SU-DHL-6 (cell line): ENCODE results near the gene NCOA1.
"Not testable (repeated sequence)": the region's sequence is repeated elsewhere in the genome, so short reads cannot be mapped to it uniquely, and the experiment has no call there.

Source experiments
- H2AFZ ChIP-seq: fragments of 200-600 bp; sonication (generic); 2 replicates; pipeline ENCODE4 v1.6.1; 2014; ENCODE audit warnings: low read depth, mild to moderate bottlenecking, moderate library complexity, mixed read lengths, antibody characterized with exemption, low read length; ENCODE audit not compliant: severe bottlenecking
- H3F3A ChIP-seq: fragments of 200-600 bp; shearing (Covaris generic); 2 replicates; pipeline ENCODE4 v1.6.0; 2016; ENCODE audit warnings: antibody characterized with exemption, mild to moderate bottlenecking; ENCODE audit not compliant: insufficient read depth
- H3K27ac ChIP-seq: fragments of 200-600 bp; sonication (generic); 2 replicates; pipeline ENCODE4 v1.5.1; 2016; ENCODE audit warnings: low read depth, mild to moderate bottlenecking, low read length, moderate library complexity, mixed read lengths
- H3K27me3 ChIP-seq: fragments of 200-600 bp; sonication (generic), shearing (Covaris generic); 2 replicates; pipeline ENCODE4 v1.6.0; 2014; ENCODE audit warnings: mild to moderate bottlenecking, low read length
- H3K36me3 ChIP-seq: fragments of 200-600 bp; sonication (generic); 2 replicates; pipeline ENCODE4 v1.6.1; 2014; ENCODE audit warnings: mild to moderate bottlenecking, low read length, mixed read lengths
- H3K4me2 ChIP-seq: fragments of 300-600, 200-600 bp; shearing (Covaris generic), sonication (generic); 2 replicates; pipeline ENCODE4 v1.6.0; 2014; ENCODE audit warnings: low read length, low read depth, mild to moderate bottlenecking; ENCODE audit not compliant: poor library complexity, severe bottlenecking
- H3K4me3 ChIP-seq: fragments of 200-600 bp; sonication (generic); 2 replicates; pipeline ENCODE4 v1.5.1; 2014; ENCODE audit warnings: antibody characterized with exemption, low read length, mild to moderate bottlenecking, mixed read lengths; ENCODE audit not compliant: insufficient read depth, poor library complexity, severe bottlenecking
- H3K79me2 ChIP-seq: fragments of 200-600 bp; sonication (generic); 2 replicates; pipeline ENCODE4 v1.6.1; 2014; ENCODE audit warnings: mild to moderate bottlenecking, low read length, moderate library complexity; ENCODE audit not compliant: insufficient read depth
- H3K9ac ChIP-seq: fragments of 200-600 bp; sonication (generic); 2 replicates; pipeline ENCODE4 v1.7.0; 2014; ENCODE audit warnings: mild to moderate bottlenecking, low read length
- H3K9me2 ChIP-seq: fragments of 200-600 bp; sonication (generic); replicated peaks from 2 replicates; pipeline ENCODE4 v1.6.1; 2014; ENCODE audit warnings: low read length; ENCODE audit not compliant: insufficient read depth
- H3K9me3 ChIP-seq: fragments of 200-600 bp; sonication (generic); 2 replicates; pipeline ENCODE4 v1.6.1; 2014; ENCODE audit warnings: low read length, mixed read lengths; ENCODE audit not compliant: insufficient read depth
- H4K20me1 ChIP-seq: fragments of 200-600 bp; sonication (generic); 2 replicates; pipeline ENCODE4 v1.6.1; 2014; ENCODE audit warnings: low read depth, mild to moderate bottlenecking, antibody characterized with exemption, low read length, moderate library complexity, mixed read lengths
- EZH2phosphoT487 ChIP-seq: fragments of 200-600 bp; sonication (generic), shearing (Covaris generic); conservative IDR thresholded peaks from 2 replicates; pipeline ENCODE4 v1.6.1; 2018; ENCODE audit warnings: mild to moderate bottlenecking, antibody characterized with exemption, low read length, moderate library complexity, mixed read lengths
- TF ChIP-seq, protein P1 (sequence below): fragments of 200-600 bp; sonication (generic); IDR thresholded peaks from one replicate; pipeline ENCODE4 v1.5.1; 2017; ENCODE audit warnings: antibody characterized with exemption, mild to moderate bottlenecking, low read length, moderate library complexity; ENCODE audit not compliant: insufficient read depth, poor library complexity, severe bottlenecking

The NCOA1 gene

DNA sequence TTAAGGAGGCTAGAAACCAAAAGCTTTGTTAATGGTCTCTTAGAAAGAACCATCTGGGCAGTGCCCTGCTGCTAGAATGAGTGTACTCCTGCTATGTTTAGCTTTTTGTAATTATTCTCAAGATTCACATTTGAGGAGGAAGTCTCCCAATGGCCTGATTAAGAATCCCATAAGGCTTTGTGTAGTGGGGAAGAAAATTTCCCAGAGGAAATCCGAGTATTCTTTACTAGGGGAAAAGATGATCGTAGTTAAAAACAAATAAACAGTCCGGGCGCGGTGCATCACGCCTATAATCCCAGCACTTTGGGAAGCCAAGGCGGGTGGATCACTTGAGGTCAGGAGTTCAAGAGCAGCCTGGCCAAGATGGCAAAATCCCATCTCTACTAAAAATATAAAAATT, 184.3 kb downstream of the NCOA1 start:
- no peak overlapping the region for H2AFZ ChIP-seq
- TF ChIP-seq, protein P1, sequence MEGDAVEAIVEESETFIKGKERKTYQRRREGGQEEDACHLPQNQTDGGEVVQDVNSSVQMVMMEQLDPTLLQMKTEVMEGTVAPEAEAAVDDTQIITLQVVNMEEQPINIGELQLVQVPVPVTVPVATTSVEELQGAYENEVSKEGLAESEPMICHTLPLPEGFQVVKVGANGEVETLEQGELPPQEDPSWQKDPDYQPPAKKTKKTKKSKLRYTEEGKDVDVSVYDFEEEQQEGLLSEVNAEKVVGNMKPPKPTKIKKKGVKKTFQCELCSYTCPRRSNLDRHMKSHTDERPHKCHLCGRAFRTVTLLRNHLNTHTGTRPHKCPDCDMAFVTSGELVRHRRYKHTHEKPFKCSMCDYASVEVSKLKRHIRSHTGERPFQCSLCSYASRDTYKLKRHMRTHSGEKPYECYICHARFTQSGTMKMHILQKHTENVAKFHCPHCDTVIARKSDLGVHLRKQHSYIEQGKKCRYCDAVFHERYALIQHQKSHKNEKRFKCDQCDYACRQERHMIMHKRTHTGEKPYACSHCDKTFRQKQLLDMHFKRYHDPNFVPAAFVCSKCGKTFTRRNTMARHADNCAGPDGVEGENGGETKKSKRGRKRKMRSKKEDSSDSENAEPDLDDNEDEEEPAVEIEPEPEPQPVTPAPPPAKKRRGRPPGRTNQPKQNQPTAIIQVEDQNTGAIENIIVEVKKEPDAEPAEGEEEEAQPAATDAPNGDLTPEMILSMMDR: no peak
- TF ChIP-seq EZH2phosphoT487: no peak
- no peak overlapping the region for H3K4me2 ChIP-seq
- H3K27me3 ChIP-seq: no peaks in the 10 kb centered on the region
- no peaks in the 10 kb centered on the region for H3K9me3 ChIP-seq
- no peaks in the 10 kb centered on the region for H3F3A ChIP-seq
- H4K20me1 ChIP-seq: no peaks in the 10 kb centered on the region
- no peak overlapping the region for H3K27ac ChIP-seq
- no peaks in the 10 kb centered on the region for H3K36me3 ChIP-seq
- no peak overlapping the region for H3K4me3 ChIP-seq
- H3K9ac ChIP-seq: no peak overlapping the region
- no peaks in the 10 kb centered on the region for H3K79me2 ChIP-seq
- no peaks in the 10 kb centered on the region for H3K9me2 ChIP-seq

- H3K9me3 ChIP-seq: no peaks in the 10 kb centered on the region
- H2AFZ ChIP-seq: no peak overlapping the region
- H3K36me3 ChIP-seq: no peaks in the 10 kb centered on the region
- no peak overlapping the region for H3K9ac ChIP-seq
- TF ChIP-seq, protein P1: no peak
- TF ChIP-seq EZH2phosphoT487: no peak
- H3K4me2 ChIP-seq: no peak overlapping the region
- no peak overlapping the region for H3K4me3 ChIP-seq
- no peaks in the 10 kb centered on the region for H3K9me2 ChIP-seq
- H3K79me2 ChIP-seq: no peaks in the 10 kb centered on the region
- no peaks in the 10 kb centered on the region for H3K27me3 ChIP-seq
- H3K27ac ChIP-seq: no peak overlapping the region
- no peaks in the 10 kb centered on the region for H4K20me1 ChIP-seq
- no peaks in the 10 kb centered on the region for H3F3A ChIP-seq
These were observed 185.4 kb downstream of the NCOA1 start for GRCh38 chr2:24676493-24676892.

DNA sequence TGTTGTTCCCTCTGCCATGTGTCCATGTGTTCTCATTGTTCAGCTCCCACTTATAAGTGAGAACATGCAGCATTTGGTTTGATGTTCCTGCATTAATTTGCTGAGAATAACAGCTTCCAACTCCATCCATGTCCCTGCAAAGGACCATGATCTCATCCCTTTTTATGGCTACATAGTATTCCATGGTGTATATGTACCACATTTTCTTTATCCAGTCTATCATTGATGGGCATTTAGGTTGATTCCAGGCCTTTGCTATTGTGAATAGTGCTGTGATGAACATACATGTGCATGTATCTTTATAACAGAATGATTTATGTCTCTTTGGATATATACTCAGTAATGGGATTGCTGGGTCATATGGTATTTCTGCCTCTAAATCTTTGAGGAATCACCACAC, 187.0 kb downstream of the NCOA1 start:
- not testable (repeated sequence) for H3K4me2 ChIP-seq, H3K36me3 ChIP-seq, H3K79me2 ChIP-seq, H3K27ac ChIP-seq, H3F3A ChIP-seq, H3K9me2 ChIP-seq, H2AFZ ChIP-seq, H3K9ac ChIP-seq, H3K4me3 ChIP-seq, H4K20me1 ChIP-seq, H3K27me3 ChIP-seq, H3K9me3 ChIP-seq

GRCh38 chr2:24680196-24680595, 189.1 kb downstream of the NCOA1 start:
- no peaks in the 10 kb centered on the region for H3K79me2 ChIP-seq
- no peaks in the 10 kb centered on the region for H3K36me3 ChIP-seq
- H3K9me2 ChIP-seq: no peaks in the 10 kb centered on the region
- H3K4me3 ChIP-seq: no peak overlapping the region
- H3F3A ChIP-seq: no peaks in the 10 kb centered on the region
- TF ChIP-seq, protein P1: no peak
- no peak for TF ChIP-seq EZH2phosphoT487
- H3K4me2 ChIP-seq: no peak overlapping the region
- no peak overlapping the region for H2AFZ ChIP-seq
- no peak overlapping the region for H3K9ac ChIP-seq
- no peaks in the 10 kb centered on the region for H3K27me3 ChIP-seq
- H3K9me3 ChIP-seq: no peaks in the 10 kb centered on the region
- no peak overlapping the region for H3K27ac ChIP-seq
- no peaks in the 10 kb centered on the region for H4K20me1 ChIP-seq
